Testis (tissue), 3 donors: ENCODE results near the gene SPINT2. TPM values are rescaled to one million over a fixed set of nuclear protein-coding genes. Genes with fewer than 3 reads are reported as not detected.

Source experiments
- DNase-seq: peaks from one replicate; pipeline ENCODE4 v3.0.0-alpha.2; 2019
- H3K27ac ChIP-seq, 2 donors: fragments of 200-600 bp; sonication (generic); one replicate each; pipeline ENCODE4 v1.5.1; 2019
- H3K27me3 ChIP-seq: fragments of 200-600 bp; sonication (generic); one replicate; pipeline ENCODE4 v1.5.1; 2019
- H3K36me3 ChIP-seq: fragments of 200-600 bp; sonication (generic); one replicate; pipeline ENCODE4 v1.5.1; 2017; ENCODE audit warnings: low read depth; ENCODE audit errors: missing control alignments
- H3K4me1 ChIP-seq: fragments of 200-600 bp; sonication (generic); one replicate; pipeline ENCODE4 v1.5.1; 2019
- H3K4me3 ChIP-seq, 2 donors: fragments of 200-600 bp; sonication (generic); one replicate each; pipeline ENCODE4 v1.5.1; 2017 to 2019
- H3K9me3 ChIP-seq: fragments of 200-600 bp; sonication (generic); one replicate; pipeline ENCODE4 v1.5.1; 2017
- POLR2A ChIP-seq: fragments of 450-650 bp; IDR thresholded peaks from one replicate; pipeline ENCODE4 v1.6.1; 2017; ENCODE audit warnings: antibody characterized with exemption, mild to moderate bottlenecking, moderate library complexity
- WGBS, 2 donors: methylation state at CpG; one replicate each; pipeline ENCODE4 v1.1.5; 2018; 5-methylcytosine and 5-hydroxymethylcytosine counted together
- intact Hi-C: fragments of 100-400 bp; cut with DNase I; formaldehyde crosslinking; loops from one replicate; pipeline ENCODE4 v1.15.1; 2023; ENCODE audit warnings: low total_unique reads
- polyA plus RNA-seq: library from polyadenylated mRNA; stranded (reverse); fragments of 350-450 nt; fragmentation: Illumina TruSeq; extraction: RNeasy Lipid Tissue Mini Kit (QIAGEN cat#74804); gene quantifications from one replicate; pipeline ENCODE4 v1.2.3, GENCODE V29; 2014; ENCODE audit warnings: low read depth, low replicate concordance; ENCODE audit not compliant: insufficient read depth
- total RNA-seq, 2 donors: library from RNA; depleted of rRNA; stranded (reverse); fragments of >200 nt; gene quantifications; one replicate each; pipeline ENCODE4 v1.2.3, GENCODE V29; 2016
- TF ChIP-seq, protein P1 (sequence below), 3 experiments: fragments of 450-650 bp in 2 of 3; fragments of 200-600 bp in 1 of 3; sonication (generic) in 1 of 3; IDR thresholded peaks; one replicate each; pipeline ENCODE4 v1.5.1; 2016 to 2019; ENCODE audit warnings: antibody characterized with exemption in 3 of 3, mild to moderate bottlenecking in 2 of 3, moderate library complexity in 1 of 3

SPINT2 gene
- total and polyA plus RNA-seq, 3 donors from 2014 or later: 372 to 480 (median 389) TPM

DNA sequence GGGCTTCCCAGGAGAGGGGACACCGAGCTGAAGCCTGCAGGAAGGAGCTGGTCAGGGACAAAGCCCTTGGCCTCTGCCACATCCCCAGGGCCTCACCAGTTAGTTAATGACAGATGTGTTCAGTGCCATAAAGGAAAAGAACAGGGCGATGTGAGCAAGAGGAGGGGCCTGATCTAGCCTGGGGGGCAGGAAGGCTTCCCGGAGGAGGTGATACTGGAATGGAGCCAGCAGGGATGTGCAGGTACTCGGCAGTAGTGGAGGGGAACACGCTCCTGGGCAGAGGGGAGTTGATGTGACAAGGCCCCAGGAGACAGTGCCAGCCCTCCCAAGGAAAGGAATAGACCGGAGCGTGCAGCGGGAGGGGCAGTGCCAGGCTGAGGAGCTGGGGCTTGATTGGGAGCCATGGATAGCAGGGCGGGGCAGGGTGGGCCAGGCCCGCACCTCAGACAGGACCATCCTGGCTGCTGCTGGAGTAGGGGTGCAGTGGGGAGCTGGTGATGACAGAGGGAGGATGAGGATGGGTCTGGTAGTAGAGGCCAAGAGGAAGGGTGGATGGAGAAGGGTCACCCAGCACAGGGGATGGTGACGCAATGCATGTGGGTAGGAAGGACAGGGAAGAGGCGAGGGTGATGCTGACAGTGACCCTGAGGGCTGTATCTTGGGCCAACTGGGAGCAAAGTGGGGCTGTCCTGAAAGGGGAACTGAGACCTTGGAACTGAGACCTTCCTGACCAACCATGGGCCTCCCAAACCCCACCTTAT is 43.8 kb downstream of the SPINT2 start:
- no peaks in the 10 kb centered on the region for H3K27me3 ChIP-seq
- WGBS, 2 donors: 90 to 94% methylated on average over 12 of the region's 12 CpGs
- H3K4me3 ChIP-seq: no peak overlapping the region
- no peaks in the 10 kb centered on the region for H3K4me1 ChIP-seq
- no peaks in the 10 kb centered on the region for H3K9me3 ChIP-seq
- H3K27ac ChIP-seq: no peak overlapping the region
- DNase-seq: no peak
- H3K36me3 ChIP-seq: no peaks in the 10 kb centered on the region
- intact Hi-C loops: no loop called here
- TF ChIP-seq, protein P1, sequence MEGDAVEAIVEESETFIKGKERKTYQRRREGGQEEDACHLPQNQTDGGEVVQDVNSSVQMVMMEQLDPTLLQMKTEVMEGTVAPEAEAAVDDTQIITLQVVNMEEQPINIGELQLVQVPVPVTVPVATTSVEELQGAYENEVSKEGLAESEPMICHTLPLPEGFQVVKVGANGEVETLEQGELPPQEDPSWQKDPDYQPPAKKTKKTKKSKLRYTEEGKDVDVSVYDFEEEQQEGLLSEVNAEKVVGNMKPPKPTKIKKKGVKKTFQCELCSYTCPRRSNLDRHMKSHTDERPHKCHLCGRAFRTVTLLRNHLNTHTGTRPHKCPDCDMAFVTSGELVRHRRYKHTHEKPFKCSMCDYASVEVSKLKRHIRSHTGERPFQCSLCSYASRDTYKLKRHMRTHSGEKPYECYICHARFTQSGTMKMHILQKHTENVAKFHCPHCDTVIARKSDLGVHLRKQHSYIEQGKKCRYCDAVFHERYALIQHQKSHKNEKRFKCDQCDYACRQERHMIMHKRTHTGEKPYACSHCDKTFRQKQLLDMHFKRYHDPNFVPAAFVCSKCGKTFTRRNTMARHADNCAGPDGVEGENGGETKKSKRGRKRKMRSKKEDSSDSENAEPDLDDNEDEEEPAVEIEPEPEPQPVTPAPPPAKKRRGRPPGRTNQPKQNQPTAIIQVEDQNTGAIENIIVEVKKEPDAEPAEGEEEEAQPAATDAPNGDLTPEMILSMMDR (IDR thresholded peaks at IDR 0.05): no peak
- no peak for TF ChIP-seq POLR2A

GRCh38 chr19:38308926-38309614 is 44.7 kb downstream of the SPINT2 start:
- intact Hi-C loops: no loop called here
- no peaks in the 10 kb centered on the region for H3K27me3 ChIP-seq
- H3K4me1 ChIP-seq: no peaks in the 10 kb centered on the region
- no peak overlapping the region for H3K4me3 ChIP-seq
- no peak for DNase-seq
- no peaks in the 10 kb centered on the region for H3K9me3 ChIP-seq
- WGBS, 2 donors: 78 to 90% methylated on average over 3 to 24 of the region's 24 CpGs
- no peak overlapping the region for H3K27ac ChIP-seq
- H3K36me3 ChIP-seq: no peaks in the 10 kb centered on the region
- TF ChIP-seq, protein P1 (IDR thresholded peaks at IDR 0.05): no peak
- no peak for TF ChIP-seq POLR2A

DNA sequence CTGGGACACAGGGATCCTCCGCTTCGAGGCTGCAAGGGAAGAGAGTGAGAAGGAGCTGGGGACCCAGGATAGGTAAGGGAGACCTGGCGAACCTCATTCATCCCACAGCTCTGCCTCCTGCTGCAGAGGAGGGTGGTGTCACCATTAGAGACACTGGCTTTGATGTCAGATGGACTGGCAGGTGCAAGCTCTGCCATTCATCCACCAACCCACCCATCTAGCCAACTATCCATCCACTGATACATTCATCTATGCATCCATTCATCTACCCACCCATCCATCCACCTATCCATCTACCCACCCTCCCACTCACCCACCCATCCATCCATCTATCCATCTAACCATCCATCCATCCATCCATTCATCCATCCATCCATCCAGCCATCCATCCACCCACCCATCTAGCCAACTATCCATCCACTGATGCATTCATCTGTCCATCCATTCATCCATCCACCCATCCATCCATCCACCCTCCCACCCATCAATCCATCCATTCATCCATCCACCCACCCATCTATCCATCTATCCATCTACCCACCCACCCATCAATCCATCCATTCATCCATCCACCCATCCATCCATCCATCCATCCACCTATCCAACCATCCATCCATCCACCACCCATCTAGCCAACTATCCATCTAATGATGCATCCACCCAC is 45.4 kb downstream of the SPINT2 start:
- H3K4me3 ChIP-seq: no peak overlapping the region
- no peak for DNase-seq
- WGBS, 2 donors: 95 to 100% methylated on average over 1 to 3 of the region's 3 CpGs

DNA sequence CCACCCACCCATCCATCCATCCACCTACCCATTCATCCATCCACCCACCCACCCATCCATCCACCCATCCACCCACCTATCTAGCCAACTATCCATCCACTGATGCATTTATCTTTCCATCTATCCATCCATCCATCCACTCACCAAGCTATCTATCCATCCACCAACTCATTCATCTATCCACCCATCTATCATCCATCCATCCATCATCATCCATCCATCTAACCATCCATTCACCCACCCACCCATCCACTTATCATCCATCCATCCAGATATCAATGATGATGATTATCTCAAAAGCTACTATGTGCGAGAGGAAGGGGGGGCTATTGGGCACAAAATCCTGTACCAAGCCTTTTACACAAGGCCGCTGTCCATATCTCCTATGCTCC is 45.9 kb downstream of the SPINT2 start:
- H3K27ac ChIP-seq: no peak overlapping the region
- no peaks in the 10 kb centered on the region for H3K4me1 ChIP-seq
- no peak for DNase-seq
- WGBS, 2 donors: 60 to 83% methylated on average over 2 of the region's 2 CpGs
- TF ChIP-seq POLR2A: no peak
- TF ChIP-seq, protein P1 (IDR thresholded peaks at IDR 0.05): no peak
- no peak overlapping the region for H3K4me3 ChIP-seq
- no peaks in the 10 kb centered on the region for H3K36me3 ChIP-seq
- no peaks in the 10 kb centered on the region for H3K9me3 ChIP-seq
- no peaks in the 10 kb centered on the region for H3K27me3 ChIP-seq
- intact Hi-C loops: no loop called here

More for the DNA sequence above, 45.4 kb downstream of the SPINT2 start:
- Histone ChIP-seq H3K4me1 (no peaks in the 10 kb centered on the region), H3K9me3 (no peaks in the 10 kb centered on the region), H3K36me3 (no peaks in the 10 kb centered on the region), H3K27me3 (no peaks in the 10 kb centered on the region), H3K27ac (no peak overlapping the region)
- no peak for TF ChIP-seq POLR2A
- TF ChIP-seq, protein P1 (IDR thresholded peaks at IDR 0.05): no peak
- intact Hi-C loops: no loop called here
